Gastrocnemius medialis (tissue), 4 donors: Measurements from ENCODE around the gene FAM110D. TPM values are rescaled to one million over a fixed set of nuclear protein-coding genes. Genes with fewer than 3 reads are reported as not detected.

ENCODE experiments used
- ATAC-seq, 2 donors: fragments of 150-250 bp; one replicate each; pipeline ENCODE4 v1.9.1; 2016
- DNase-seq, 2 donors: peaks; one replicate each; pipeline ENCODE4 v3.0.0-alpha.2; 2019
- H3K27ac ChIP-seq, 4 donors: fragments of 200-600 bp; sonication (generic); 1 replicate in 1 of 4; 2 replicates in 3 of 4; pipeline ENCODE4 v1.5.1; 2016 to 2018; ENCODE audit warnings: mild to moderate bottlenecking in 2 of 4, moderate library complexity in 1 of 4
- H3K27me3 ChIP-seq, 3 donors: fragments of 200-600 bp; sonication (generic) in 2 of 3; 1 replicate in 1 of 3; 2 replicates in 2 of 3; pipeline versions ENCODE4 v1.5.1 to v1.6.0; 2016 to 2019; ENCODE audit warnings: mild to moderate bottlenecking in 1 of 3, moderate library complexity in 1 of 3
- H3K36me3 ChIP-seq, 2 donors: fragments of 200-600 bp; sonication (generic) in 1 of 2; one replicate each; pipeline ENCODE4 v1.5.1; 2017 to 2018
- H3K4me1 ChIP-seq, 2 donors: fragments of 200-600 bp; sonication (generic) in 1 of 2; one replicate each; pipeline ENCODE4 v1.5.1; 2016 to 2017; ENCODE audit warnings: mild to moderate bottlenecking in 2 of 2
- H3K4me3 ChIP-seq, 4 donors: fragments of 200-600 bp; sonication (generic) in 3 of 4; 1 replicate in 1 of 4; 2 replicates in 3 of 4; pipeline ENCODE4 v1.5.1; 2016 to 2019; ENCODE audit warnings: mild to moderate bottlenecking in 2 of 4
- H3K9me3 ChIP-seq, 3 donors: fragments of 200-600 bp; sonication (generic) in 2 of 3; 1 replicate in 1 of 3; 2 replicates in 2 of 3; pipeline ENCODE4 v1.5.1; 2016 to 2019
- CTCF ChIP-seq, 5 experiments: fragments of 450-650 bp in 3 of 5; fragments of 200-600 bp in 2 of 5; sonication (generic) in 2 of 5; IDR thresholded peaks in 4 of 5; conservative IDR thresholded peaks in 1 of 5; 1 replicate in 4 of 5; 2 replicates in 1 of 5; pipeline ENCODE4 v1.5.1; 2016 to 2019; ENCODE audit warnings: antibody characterized with exemption in 5 of 5, mild to moderate bottlenecking in 3 of 5, moderate library complexity in 3 of 5
- POLR2A ChIP-seq, 2 donors: fragments of 450-650 bp; IDR thresholded peaks; one replicate each; pipeline ENCODE4 v1.6.1; 2017; ENCODE audit warnings: antibody characterized with exemption in 2 of 2, mild to moderate bottlenecking in 2 of 2, moderate library complexity in 2 of 2
- in situ Hi-C, 4 donors: fragments of 200-750 bp; cut with MboI; loops; one replicate each; pipeline versions ENCODE4 v1.15.0 to v1.8.0; 2017; ENCODE audit warnings: low sequenced_read_pairs in 4 of 4
- intact Hi-C: fragments of 100-400 bp; cut with DNase I; formaldehyde crosslinking; loops from one replicate; pipeline ENCODE4 v1.15.1; 2023; ENCODE audit warnings: low total_unique reads
- total RNA-seq, 4 donors: library from RNA; depleted of rRNA; stranded (reverse); fragments of >200 nt; gene quantifications; one replicate each; pipeline versions ENCODE4 v1.1.0 to v1.2.3, GENCODE V29; 2016

Gene FAM110D
- total RNA-seq, 4 donors from 2014 or later = 3.1 to 5.2 (median 4.2) TPM

GRCh38 chr1:26187882-26188281, 29.0 kb downstream of the FAM110D start:
- Histone ChIP-seq H3K27ac (no peak overlapping the region), H3K36me3 (peaks cover 0 to 51% of the 10 kb centered on the region in 2 donors), H3K9me3 (no peaks in the 10 kb centered on the region), H3K4me1 (peaks cover 7 to 14% of the 10 kb centered on the region in 2 donors), H3K4me3 (no peak overlapping the region), H3K27me3 (no peaks in the 10 kb centered on the region)
- in situ Hi-C loops = no loop called here
- no peak for ATAC-seq
- intact Hi-C loops = no loop called here
- DNase-seq = no peak
- no peak for TF ChIP-seq CTCF (IDR thresholded peaks at IDR 0.05 in 4 of 5, conservative IDR thresholded peaks at IDR 0.05 in 1 of 5)
- TF ChIP-seq POLR2A (IDR thresholded peaks at IDR 0.05) = no peak

- peaks cover under 1 to 8% of the 10 kb centered on the region in 2 donors for H3K4me1 ChIP-seq
- ATAC-seq = no peak
- H3K36me3 ChIP-seq = peaks cover 0 to 51% of the 10 kb centered on the region in 2 donors
- H3K9me3 ChIP-seq = no peaks in the 10 kb centered on the region
- no peak for DNase-seq
- intact Hi-C loops = no loop called here
- no peaks in the 10 kb centered on the region for H3K27me3 ChIP-seq
- H3K27ac ChIP-seq = no peak overlapping the region
- no peak overlapping the region for H3K4me3 ChIP-seq
- TF ChIP-seq POLR2A (IDR thresholded peaks at IDR 0.05) (no peak), CTCF (IDR thresholded peaks at IDR 0.05 in 4 of 5, conservative IDR thresholded peaks at IDR 0.05 in 1 of 5) (no peak)
- in situ Hi-C loops = no loop called here
These were observed 29.6 kb downstream of the FAM110D start for GRCh38 chr1:26188477-26188876.

GRCh38 chr1:26189331-26189730, 30.5 kb downstream of the FAM110D start:
- no peak overlapping the region for H3K4me3 ChIP-seq
- no peak for TF ChIP-seq CTCF (IDR thresholded peaks at IDR 0.05 in 4 of 5, conservative IDR thresholded peaks at IDR 0.05 in 1 of 5)
- TF ChIP-seq POLR2A (IDR thresholded peaks at IDR 0.05) = no peak
- in situ Hi-C loops (no loop called here), intact Hi-C loops (no loop called here)
- DNase-seq (no peak), ATAC-seq (no peak)
- no peaks in the 10 kb centered on the region for H3K9me3 ChIP-seq
- H3K4me1 ChIP-seq = peaks cover 0 to 2% of the 10 kb centered on the region in 2 donors
- H3K27ac ChIP-seq = no peak overlapping the region
- no peaks in the 10 kb centered on the region for H3K27me3 ChIP-seq
- H3K36me3 ChIP-seq = peaks cover 0 to 48% of the 10 kb centered on the region in 2 donors

- DNase-seq (no peak), ATAC-seq (no peak)
- no peak overlapping the region for H3K27ac ChIP-seq
- intact Hi-C loops = no loop called here
- H3K4me1 ChIP-seq = no peaks in the 10 kb centered on the region
- no peak overlapping the region for H3K4me3 ChIP-seq
- no peak for TF ChIP-seq POLR2A (IDR thresholded peaks at IDR 0.05)
- TF ChIP-seq CTCF (IDR thresholded peaks at IDR 0.05 in 4 of 5, conservative IDR thresholded peaks at IDR 0.05 in 1 of 5) = no peak
- H3K9me3 ChIP-seq = no peaks in the 10 kb centered on the region
- in situ Hi-C loops = no loop called here
- peaks cover 0 to 43% of the 10 kb centered on the region in 2 donors for H3K36me3 ChIP-seq
- no peaks in the 10 kb centered on the region for H3K27me3 ChIP-seq
These were observed 30.9 kb downstream of the FAM110D start for GRCh38 chr1:26189751-26190275.
